NCI-H2227 treated with DMSO at 0.1 percent for 48 hours (cell line): ENCODE data around the gene MKLN1.
A peak's percentile ranks its signal among the peaks of the same experiment; 100 is the strongest.
"Not testable (repeated sequence)": the region's sequence is repeated elsewhere in the genome, so short reads cannot be mapped to it uniquely, and the experiment has no call there.

Experiments used
- DNase-seq: peaks from one replicate; lab custom pipeline; 2025; lab: John Stamatoyannopoulos, UW

MKLN1 gene

GRCh38 chr7:131327626-131328376, at the start of gene MKLN1:
MKLN1 (plus strand) TSS chr7:131327876; CDS start chr7:131327900, 24 bp downstream.
- DNase-seq = peak; percentile 89

- no peak for DNase-seq
Measured at GRCh38 chr7:131279044-131279443, 48.6 kb upstream of the MKLN1 start.

- no peak for DNase-seq
Measured at GRCh38 chr7:131281266-131282048, 46.2 kb upstream of the MKLN1 start.

- no peak for DNase-seq
Measured at GRCh38 chr7:131284702-131285419, 42.8 kb upstream of the MKLN1 start.

GRCh38 chr7:131285556-131285955, 42.1 kb upstream of the MKLN1 start:
- no peak for DNase-seq

GRCh38 chr7:131288450-131288849, 39.2 kb upstream of the MKLN1 start:
- DNase-seq = no peak

GRCh38 chr7:131289051-131289450, 38.6 kb upstream of the MKLN1 start:
- DNase-seq = no peak

- no peak for DNase-seq
Measured at GRCh38 chr7:131292141-131292905, 35.4 kb upstream of the MKLN1 start.

- DNase-seq = no peak
Measured at GRCh38 chr7:131293018-131293417, 34.7 kb upstream of the MKLN1 start.

GRCh38 chr7:131294553-131294952, 33.1 kb upstream of the MKLN1 start:
- DNase-seq = no peak

- DNase-seq = no peak
Measured at GRCh38 chr7:131298608-131298992, 29.1 kb upstream of the MKLN1 start.

- DNase-seq = no peak
Measured at GRCh38 chr7:131299074-131299473, 28.6 kb upstream of the MKLN1 start.

- no peak for DNase-seq
Measured at GRCh38 chr7:131300078-131300477, 27.6 kb upstream of the MKLN1 start.

- no peak for DNase-seq
Measured at GRCh38 chr7:131300572-131301466, 26.9 kb upstream of the MKLN1 start.

- DNase-seq = no peak
Measured at GRCh38 chr7:131302446-131302845, 25.2 kb upstream of the MKLN1 start.

GRCh38 chr7:131302876-131303707, 24.6 kb upstream of the MKLN1 start:
- DNase-seq = peak; percentile 65

GRCh38 chr7:131305152-131305551, 22.5 kb upstream of the MKLN1 start:
- no peak for DNase-seq

GRCh38 chr7:131306041-131306440, 21.6 kb upstream of the MKLN1 start:
- not testable (repeated sequence) for DNase-seq

GRCh38 chr7:131306777-131307176, 20.9 kb upstream of the MKLN1 start:
- DNase-seq = no peak

GRCh38 chr7:131307627-131308026, 20.0 kb upstream of the MKLN1 start:
- no peak for DNase-seq
